Measurements from ENCODE around the gene CERCAM. TPM values are rescaled to one million over a fixed set of nuclear protein-coding genes. Genes with fewer than 3 reads are reported as not detected.

Gene CERCAM
- total and polyA plus RNA-seq, 7 donors = 1.7 to 6.5 (median 2.5) TPM

DNA sequence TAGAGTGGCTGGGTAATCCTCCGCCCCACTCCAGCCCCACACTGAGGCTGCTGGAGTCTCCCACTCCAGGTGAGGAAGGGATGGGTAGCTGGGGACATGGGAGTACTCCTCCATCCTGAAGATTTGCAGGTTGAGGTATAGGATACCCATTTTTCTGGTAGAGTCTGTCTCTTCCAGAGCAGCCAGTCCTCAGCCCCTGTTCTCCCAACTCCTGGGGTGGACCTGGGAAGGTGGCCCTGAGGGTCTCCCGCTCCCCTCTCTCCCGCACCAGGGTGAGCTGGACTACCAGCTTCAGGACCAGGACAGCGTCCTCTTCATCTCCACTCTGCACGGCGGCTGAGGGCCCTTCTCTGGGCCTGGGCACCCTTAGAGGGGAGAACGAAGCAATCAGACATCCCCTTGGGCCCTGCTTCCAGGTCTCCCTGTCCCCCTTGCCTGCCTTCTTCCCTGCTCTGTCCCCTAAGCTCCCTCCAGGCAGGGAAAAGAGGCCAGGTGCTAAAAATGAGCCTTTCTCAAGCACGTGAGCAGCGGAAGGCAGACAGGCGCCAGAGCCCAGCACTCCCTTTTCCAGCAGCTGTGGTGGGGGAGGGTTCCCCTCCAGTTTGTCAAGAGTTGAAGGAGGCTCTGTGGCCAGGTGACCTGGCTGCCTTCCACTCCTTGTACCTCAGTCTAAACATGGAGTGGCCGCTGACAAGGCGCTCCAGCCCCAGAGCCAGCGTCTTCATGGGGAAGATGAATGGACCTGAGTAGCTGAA lies 31.1 kb upstream of the CERCAM start:
- H3K36me3 ChIP-seq (ENCODE audit: insufficient read depth in 1 of 2, low read depth in 1 of 2) = peaks cover 12 to 72% of the 10 kb centered on the region in 2 donors
- DNase-seq (peak in 1 of 2 donors; percentile 28), ATAC-seq (peak; percentile 64)
- 73 to 83% (median 77%) methylated on average over 13 of the region's 13 CpGs for WGBS, 3 donors
- H3K27me3 ChIP-seq (ENCODE audit: insufficient read depth in 3 of 3, low read length in 2 of 3) = no peaks in the 10 kb centered on the region
- H3K27ac ChIP-seq = no peak overlapping the region
- intact Hi-C loops (cut with DNase I) = no loop called here
- TF ChIP-seq, protein P1, sequence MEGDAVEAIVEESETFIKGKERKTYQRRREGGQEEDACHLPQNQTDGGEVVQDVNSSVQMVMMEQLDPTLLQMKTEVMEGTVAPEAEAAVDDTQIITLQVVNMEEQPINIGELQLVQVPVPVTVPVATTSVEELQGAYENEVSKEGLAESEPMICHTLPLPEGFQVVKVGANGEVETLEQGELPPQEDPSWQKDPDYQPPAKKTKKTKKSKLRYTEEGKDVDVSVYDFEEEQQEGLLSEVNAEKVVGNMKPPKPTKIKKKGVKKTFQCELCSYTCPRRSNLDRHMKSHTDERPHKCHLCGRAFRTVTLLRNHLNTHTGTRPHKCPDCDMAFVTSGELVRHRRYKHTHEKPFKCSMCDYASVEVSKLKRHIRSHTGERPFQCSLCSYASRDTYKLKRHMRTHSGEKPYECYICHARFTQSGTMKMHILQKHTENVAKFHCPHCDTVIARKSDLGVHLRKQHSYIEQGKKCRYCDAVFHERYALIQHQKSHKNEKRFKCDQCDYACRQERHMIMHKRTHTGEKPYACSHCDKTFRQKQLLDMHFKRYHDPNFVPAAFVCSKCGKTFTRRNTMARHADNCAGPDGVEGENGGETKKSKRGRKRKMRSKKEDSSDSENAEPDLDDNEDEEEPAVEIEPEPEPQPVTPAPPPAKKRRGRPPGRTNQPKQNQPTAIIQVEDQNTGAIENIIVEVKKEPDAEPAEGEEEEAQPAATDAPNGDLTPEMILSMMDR (IDR thresholded peaks at IDR 0.05) = no peak
- no peak overlapping the region for H3K4me3 ChIP-seq
- H3K9me3 ChIP-seq = no peaks in the 10 kb centered on the region
- H3K4me1 ChIP-seq = no peaks in the 10 kb centered on the region

DNA sequence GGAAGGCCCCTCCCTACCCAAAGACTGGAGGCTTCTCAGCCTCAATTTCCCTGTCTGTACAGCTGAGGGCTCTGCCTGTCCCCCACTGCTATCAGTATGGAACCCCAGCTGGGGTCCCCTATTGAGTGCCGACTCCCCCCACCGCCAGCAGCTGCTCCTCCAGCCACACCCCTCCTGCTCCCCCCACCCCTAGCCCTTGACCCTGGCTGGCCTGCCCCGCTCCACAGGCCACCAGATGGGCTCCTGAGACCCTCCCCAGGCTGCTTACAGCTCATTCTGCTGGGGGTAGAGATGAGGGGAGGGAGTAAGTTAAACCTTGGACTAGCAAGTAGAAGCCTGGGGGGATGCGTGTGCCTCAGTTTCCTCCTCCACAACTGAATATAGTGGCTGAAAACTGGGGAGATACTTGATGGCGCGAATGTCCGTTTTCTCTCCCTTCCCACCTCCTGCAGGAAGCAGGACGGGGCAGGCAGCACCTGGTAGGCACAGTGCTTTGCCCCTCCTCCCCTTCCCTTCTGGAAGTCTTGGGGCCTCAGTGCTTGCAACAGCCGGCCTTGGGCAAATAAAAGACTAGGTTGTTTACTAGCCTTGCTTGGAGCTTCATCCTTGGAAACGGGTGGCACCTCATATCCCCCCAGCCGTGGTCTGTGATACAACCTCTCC lies 30.4 kb upstream of the CERCAM start:
- DNase-seq = no peak
- Histone ChIP-seq H3K27ac (no peak overlapping the region), H3K4me1 (no peaks in the 10 kb centered on the region), H3K4me3 (no peak overlapping the region), H3K27me3 (ENCODE audit: insufficient read depth in 3 of 3, low read length in 2 of 3) (no peaks in the 10 kb centered on the region), H3K9me3 (no peaks in the 10 kb centered on the region), H3K36me3 (ENCODE audit: insufficient read depth in 1 of 2, low read depth in 1 of 2) (peaks cover 12 to 68% of the 10 kb centered on the region in 2 donors)
- intact Hi-C loops (cut with DNase I) = no loop called here
- no peak for ATAC-seq
- 85 to 88% (median 88%) methylated on average over 11 of the region's 11 CpGs for WGBS, 3 donors
- TF ChIP-seq, protein P1 (IDR thresholded peaks at IDR 0.05) = no peak

DNA sequence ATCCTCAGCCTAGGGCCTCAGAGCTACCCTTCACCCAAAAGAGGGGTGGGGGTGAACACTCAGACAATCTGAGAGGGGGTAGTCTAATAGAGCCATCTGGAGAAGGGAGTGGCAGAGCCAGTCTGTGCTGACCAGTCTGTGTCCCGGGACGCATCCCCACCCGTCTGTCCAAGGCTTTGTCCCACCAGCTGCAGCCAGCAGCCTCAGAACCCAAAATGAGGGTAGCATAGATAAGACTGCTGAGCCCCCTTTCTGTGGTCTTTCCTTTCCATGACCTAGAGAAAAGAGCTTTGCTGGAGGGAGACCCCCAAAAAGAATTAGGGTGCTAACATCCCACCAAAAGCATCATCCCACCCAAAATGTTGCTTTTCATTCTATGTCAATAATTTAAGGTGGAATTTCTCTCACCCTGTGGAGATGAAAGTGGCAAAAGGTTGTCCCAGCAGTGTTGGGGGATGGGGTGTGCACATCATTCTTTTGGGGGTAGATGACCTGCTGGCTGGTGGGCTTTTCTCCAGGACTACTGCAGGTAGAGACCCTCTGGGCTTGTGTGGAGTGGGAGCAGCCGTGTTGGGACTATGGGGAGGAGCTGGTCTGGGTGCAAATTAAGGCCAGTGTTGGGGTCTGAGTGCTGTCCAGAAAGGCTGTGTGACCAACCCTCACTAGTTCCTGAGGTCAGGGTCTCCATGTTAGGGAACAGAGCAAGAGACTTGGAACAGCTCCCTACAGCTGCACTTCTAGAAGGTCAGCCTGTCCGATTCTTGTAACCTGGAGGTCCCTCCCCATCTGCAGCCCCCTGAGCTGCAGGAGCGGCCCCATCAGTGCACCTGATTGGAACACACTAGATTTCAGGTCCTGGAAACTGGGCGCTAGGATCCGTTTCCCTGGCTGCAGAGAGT lies 29.6 kb upstream of the CERCAM start:
- intact Hi-C loops (cut with DNase I) = no loop called here
- no peak for DNase-seq
- Histone ChIP-seq H3K36me3 (ENCODE audit: insufficient read depth in 1 of 2, low read depth in 1 of 2) (peaks cover 12 to 67% of the 10 kb centered on the region in 2 donors), H3K4me1 (no peaks in the 10 kb centered on the region), H3K27ac (no peak overlapping the region), H3K27me3 (ENCODE audit: insufficient read depth in 3 of 3, low read length in 2 of 3) (no peaks in the 10 kb centered on the region), H3K9me3 (no peaks in the 10 kb centered on the region), H3K4me3 (no peak overlapping the region)
- 91 to 94% (median 93%) methylated on average over 8 of the region's 8 CpGs for WGBS, 3 donors
- no peak for ATAC-seq
- TF ChIP-seq, protein P1 (IDR thresholded peaks at IDR 0.05) = no peak

DNA sequence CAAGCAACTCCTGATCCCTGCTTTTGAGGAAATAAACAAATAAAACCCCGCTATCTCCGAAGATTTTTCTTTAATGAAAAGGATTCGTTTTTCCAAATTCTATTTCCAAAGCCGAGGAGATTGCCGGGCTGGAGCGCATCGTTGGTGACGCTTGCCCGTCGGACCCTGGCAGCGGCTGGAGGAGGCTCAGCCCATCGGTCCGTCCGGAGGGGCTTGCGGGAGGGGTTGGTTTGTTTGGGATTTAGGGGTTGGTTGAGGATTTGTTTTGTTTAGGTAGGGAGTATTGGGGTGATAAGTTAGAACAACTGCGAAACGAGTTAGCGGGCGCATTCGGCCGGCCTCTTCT lies 28.7 kb upstream of the CERCAM start:
- H3K4me3 ChIP-seq = no peak overlapping the region
- 90 to 92% (median 91%) methylated on average over 21 of the region's 21 CpGs for WGBS, 3 donors
- TF ChIP-seq, protein P1 (IDR thresholded peaks at IDR 0.05) = no peak
- H3K9me3 ChIP-seq = no peaks in the 10 kb centered on the region
- no peaks in the 10 kb centered on the region for H3K4me1 ChIP-seq
- ATAC-seq (no peak), DNase-seq (no peak)
- intact Hi-C loops (cut with DNase I) = no loop called here
- H3K36me3 ChIP-seq (ENCODE audit: insufficient read depth in 1 of 2, low read depth in 1 of 2) = peaks cover 12 to 58% of the 10 kb centered on the region in 2 donors
- H3K27me3 ChIP-seq (ENCODE audit: insufficient read depth in 3 of 3, low read length in 2 of 3) = no peaks in the 10 kb centered on the region
- no peak overlapping the region for H3K27ac ChIP-seq

Data from psoas muscle (tissue), 8 donors.